LoVo (cell line): ENCODE measurements around the gene SBK3.
"Not testable (repeated sequence)": the region's sequence is repeated elsewhere in the genome, so short reads cannot be mapped to it uniquely, and the experiment has no call there.

Experiments
- DNase-seq: peaks from one replicate; pipeline ENCODE4 v3.0.0-alpha.2; 2016; ENCODE audit warnings: low spot score

Gene SBK3

DNA sequence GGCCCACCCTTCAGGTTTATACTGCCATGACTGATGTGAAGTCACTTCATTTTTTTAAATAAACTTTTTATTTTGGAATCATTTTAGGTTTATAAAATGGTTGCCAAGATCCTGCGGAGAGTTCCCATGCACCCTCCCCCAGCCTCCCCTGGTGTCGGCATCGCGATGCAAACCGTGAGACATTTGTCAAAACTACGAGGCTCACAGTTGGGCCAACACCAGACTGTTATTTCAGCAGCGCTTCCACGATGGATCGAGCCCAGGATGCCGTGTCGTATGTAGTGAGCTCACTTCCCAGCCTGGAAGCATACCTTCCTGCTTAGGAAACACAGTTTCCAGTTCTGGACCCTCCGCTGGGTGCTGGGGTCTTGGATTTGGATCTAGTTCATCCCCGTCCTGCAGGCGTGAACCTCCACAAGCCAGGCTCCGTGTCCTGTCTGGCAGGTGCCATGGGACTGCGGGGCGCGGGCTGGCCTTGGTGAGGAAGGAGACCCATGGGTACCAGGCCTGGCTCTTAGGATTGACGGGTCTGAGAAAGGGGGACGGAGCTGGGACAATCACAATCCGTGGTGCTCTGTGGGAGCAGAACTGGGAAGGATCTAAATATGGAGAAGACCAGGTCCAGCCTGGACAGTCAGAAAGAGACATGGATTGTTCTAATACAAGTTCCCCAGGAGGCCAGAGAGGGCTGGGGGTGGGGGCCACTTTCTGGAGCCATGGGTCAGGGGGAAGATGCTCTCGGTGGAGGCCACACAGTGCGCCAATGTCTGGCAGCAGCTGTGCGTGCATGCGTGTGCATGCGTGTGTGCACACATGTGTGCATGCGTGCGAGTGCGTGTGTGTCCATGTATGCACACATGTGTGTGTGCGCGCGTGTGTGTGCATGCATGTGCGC, 6.0 kb downstream of the SBK3 start:
- no peak for DNase-seq

DNA sequence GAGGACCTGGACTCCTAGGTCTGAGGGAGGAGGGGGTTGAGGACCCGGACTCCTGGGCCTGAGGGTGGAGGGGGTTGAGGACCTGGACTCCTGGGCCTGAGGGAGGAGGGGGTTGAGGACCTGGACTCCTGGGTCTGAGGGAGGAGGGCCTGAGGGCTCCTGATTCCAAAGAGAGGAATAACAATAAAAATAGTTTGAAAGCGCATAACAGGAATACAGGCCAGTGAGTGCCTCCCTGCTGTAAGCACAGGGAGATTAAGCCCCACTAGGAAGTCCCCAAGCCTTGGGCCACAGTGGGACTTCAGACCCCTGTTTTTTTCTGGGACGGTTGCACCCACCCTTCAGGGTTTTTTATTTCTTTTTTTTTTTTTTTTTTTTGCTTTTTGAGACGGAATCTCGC, 7.2 kb downstream of the SBK3 start:
- no peak for DNase-seq

DNA sequence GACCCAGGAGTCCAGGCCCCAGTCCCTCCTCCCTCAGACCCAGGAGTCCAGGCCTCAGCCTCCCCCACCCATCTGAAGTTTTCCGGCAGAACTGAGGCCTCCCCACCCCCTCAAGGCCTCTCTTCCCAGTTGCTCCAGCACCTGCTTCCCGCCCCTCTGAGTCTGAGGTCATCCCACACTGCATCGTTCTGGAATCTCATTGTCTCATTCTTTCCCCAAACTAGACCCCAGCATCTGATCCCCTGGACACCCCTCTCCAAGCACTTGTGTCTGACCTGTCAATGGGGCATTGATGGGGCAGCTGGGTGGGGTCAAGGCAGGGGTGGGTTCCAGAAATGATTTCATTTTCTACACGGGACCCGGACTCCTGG, 7.6 kb downstream of the SBK3 start:
- DNase-seq: no peak

DNA sequence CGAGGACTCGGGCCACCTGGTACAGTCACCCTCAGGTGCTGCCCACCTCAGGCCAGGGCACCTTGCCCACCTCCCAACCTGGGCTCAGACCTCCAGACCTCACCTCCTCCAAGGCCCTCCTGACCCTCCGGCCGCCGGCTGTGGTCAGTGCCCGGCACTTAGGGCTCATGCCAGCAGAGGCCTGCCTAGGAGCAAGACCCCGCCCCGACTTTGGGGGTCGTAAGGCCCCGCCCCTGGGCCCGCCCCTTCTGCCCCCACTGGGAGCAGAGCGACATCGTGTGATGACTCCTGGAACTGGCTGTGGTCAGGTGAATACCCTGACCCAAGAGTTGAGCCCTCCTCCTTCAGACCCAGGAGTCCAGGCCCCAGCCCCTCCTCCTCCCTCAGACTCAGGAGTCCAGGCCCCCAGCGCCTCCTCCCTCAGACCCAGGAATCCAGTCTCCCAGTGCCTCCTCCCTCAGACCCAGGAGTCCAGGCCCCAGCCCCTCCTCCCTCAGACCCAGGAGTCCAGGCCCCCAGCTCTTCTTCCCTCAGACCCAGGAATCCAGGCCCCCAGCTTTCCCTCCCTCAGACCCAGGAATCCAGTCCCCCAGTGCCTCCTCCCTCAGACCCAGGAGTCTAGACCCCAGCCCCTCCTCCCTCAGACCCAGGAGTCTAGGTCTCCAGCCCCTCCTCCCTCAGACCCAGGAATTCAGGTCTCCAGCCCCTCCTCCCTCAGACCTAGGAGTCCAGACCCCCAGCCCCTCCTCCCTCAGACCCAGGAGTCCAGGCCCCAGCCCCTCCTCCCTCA, 8.2 kb downstream of the SBK3 start, which contains the start of gene SBK2:
Gene SBK2 (minus strand): TSS at position 183 of the 790 bp plus-strand sequence. CDS start 839 bp downstream, outside the sequence.
- DNase-seq: no peak

DNA sequence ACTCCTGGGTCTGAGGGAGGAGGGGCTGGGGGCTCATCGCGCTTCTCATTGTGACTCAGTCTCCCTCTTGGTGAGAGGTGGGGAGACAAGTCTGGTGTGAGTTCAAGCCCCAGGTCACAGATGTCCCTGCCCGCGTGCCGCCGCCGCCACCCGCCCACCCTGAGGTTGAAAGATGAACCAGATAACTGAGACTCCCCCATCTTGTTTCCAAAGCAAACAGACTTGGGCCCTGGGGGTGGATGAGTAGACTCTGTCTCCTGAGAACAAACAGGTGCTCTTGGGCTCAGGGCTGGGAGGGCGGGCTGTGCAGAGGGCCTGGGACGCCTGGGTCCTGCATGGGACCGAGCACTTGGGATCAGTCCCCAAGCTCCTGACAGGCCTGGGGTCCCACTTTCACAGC, 9.0 kb downstream of the SBK3 start:
- DNase-seq: no peak

DNA sequence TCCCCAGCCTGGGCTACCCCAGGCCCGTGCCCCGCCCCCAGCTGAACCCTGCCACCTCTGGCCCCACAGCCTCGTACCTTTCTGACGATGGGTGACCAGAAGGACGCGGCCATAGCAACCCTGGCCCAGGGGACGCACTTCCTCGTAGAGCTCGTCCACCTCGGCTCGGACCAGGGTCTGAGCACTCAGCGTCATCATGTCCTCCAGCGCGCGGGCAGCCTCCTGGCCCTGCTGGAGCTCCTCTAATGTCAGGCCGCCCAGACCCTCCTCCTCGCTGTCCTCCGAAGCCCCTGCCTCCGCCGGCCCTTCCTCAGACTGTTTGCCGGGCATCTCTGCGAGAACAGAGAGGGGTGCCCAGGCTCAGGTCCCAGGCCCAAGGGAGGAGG, 9.4 kb downstream of the SBK3 start:
- DNase-seq: no peak

DNA sequence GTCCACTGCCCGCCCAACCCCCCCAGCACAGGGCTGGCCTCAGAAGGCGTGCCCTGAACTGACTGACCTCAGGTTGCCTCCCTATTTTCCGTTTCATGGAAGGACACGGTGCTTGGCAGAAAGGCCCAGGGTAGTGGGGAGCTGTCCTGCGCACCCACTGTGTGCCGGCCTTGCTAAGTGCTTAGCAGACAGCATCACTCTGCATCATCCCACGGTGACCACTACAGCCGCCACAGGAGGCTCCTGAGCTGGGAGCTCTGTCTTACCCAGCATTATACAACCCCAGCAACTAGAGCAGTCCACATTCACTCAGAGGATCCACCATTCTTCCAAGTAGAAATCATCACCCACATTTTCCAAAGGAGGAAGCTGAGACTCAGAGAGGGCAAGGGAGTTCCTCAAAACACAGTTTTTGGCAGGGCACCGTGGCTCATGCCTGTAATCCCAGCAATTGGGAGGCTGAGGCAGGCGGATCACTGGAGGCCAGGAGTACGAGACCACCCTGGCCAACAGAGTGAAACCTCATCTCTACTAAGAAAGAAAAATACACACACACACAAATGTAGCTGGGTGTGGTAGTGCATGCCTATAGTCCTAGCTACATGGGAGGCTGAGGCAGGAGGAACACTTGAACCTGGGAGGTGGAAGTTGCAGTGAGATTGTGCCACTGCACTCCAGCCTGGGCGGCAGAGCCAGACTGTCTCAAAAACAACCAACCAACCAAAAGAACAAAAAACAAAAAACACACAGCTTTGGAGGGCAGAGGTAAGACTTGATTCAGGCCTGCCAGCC, 10.0 kb downstream of the SBK3 start:
- no peak for DNase-seq

DNA sequence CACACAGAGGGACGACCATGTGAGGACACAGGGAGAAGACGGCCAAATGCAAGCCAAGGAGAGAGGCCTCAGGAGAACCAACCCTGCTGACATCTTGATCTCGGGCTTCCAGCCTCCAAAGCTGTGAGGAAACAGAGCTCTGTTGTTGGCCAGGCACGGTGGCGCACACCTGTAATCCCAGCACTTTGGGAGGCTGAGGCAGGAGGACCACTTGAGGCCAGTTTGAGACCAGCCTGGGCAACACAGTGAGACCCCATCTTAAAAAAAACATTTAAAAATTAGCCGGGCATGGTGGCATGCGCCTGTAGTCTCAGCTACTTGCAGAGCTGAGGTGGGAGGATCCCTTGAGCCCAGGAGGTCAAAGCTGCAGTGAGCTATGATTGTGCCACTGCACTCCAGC, 11.1 kb downstream of the SBK3 start:
- DNase-seq: not testable (repeated sequence)

DNA sequence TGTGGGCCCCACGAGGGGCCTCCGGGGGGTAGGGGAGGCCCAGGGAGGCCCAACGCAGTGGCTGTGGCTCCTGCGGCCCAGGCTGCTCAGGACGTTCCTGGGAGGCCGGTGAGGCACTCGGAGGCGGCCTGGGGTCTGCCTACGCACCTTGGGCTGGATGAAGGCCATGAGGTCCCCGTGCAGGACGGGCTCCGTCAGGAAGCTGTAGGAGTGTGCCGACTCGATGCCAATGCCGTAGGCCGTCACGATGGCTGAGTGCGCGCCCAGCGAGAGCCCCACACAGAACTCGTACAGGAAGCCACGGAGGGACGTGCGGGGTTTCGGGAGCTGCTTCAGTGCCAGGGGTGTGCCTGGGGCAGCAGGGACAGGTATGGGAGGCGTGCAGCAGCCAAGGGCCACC, 14.3 kb downstream of the SBK3 start:
- DNase-seq: no peak

DNA sequence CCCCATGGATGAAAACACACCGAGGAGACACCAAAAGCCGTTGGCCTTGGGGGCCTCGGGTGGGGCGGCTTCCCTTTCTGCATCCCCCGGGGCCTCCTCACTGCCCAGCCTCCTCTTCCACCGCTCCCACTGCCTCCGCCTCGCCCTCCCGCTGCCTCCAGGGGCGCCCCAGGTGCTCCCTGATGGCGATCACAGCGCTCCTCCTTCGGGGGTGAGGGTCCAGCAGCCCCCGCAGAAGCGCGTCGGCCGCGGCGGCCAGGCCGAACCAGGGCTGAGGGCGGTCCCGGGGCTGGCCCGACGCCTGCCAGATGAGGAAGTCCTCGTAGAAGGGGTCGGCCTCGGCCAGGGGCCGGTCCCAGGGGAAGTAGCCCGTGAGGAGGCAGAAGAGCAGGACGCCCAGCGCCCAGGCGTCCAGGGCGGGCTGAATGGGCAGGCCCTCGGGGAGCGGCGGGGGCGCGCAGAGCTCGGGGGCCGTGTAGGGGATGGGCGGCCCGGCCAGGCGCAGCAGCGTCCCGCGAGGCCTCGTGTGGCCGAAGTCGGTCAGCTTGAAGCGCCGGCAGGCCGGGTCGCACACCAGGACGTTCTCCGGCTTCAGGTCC, 15.6 kb downstream of the SBK3 start:
- DNase-seq: no peak

DNA sequence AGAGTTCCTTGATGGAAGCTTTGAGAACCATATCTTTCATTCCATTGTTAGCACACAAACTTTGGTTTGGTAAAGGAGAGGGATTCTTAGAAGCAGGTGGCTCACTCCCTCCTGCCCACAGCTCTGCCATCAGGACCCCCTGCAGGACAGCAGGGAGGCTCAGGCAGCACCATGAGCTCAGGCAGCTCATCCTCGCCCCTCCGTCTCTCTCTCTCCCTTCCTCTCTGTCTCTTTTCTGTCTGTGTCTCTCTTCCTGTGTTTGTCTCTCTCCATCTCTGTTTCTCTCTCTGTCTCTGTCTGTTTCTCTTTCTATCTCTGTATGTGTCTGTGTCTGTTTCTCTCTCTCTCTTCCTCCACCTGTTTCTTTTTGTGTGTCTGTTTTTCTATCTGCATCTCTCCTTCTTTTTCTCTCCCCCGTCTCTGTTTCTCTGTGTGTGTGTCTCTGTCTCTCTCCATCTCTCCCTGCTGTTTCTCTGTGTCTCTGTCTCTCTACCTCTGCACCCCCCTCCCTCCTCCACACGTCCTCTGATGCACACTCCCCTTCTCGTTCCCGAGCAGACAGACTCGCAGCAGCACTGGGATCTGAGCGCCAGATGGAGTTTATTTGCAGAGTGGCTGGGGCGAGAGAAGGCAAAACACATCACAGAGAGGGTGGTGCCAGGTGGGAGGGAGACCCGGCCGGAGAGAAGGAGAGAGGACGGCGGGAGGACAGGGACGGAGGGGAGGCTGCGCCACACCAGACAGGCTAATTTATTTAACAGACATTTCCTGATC, 17.1 kb downstream of the SBK3 start:
- DNase-seq: no peak

DNA sequence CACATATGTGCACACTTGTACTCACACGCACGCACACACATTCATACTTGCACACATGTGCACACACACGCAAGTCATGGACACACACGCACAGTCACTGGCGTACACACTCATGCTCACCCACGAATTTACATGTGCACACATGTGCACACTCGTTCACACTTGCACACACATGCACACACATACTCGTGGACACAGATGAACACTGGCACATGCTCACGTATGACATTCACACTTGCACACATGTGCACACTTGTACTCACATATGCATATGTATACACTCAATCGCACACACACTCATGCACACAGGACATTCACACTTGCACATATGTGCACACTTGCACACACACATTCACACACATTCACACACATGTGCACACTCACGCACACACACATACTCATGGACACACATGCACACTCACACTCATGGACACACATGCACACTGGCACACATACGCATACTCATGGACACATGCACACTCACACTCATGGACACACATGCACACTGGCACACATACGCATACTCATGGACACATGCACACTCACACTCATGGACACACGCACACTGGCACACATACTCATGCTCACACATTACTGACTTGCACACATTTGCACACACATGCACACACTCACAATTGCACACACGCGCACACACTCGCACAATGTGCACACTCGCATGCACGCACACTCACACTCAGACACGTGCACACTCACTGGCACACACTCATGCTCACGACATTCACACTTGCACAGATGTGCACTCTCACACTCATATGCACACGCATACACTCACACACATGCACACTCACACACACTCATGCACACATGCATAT, 17.9 kb downstream of the SBK3 start:
- DNase-seq: no peak

DNA sequence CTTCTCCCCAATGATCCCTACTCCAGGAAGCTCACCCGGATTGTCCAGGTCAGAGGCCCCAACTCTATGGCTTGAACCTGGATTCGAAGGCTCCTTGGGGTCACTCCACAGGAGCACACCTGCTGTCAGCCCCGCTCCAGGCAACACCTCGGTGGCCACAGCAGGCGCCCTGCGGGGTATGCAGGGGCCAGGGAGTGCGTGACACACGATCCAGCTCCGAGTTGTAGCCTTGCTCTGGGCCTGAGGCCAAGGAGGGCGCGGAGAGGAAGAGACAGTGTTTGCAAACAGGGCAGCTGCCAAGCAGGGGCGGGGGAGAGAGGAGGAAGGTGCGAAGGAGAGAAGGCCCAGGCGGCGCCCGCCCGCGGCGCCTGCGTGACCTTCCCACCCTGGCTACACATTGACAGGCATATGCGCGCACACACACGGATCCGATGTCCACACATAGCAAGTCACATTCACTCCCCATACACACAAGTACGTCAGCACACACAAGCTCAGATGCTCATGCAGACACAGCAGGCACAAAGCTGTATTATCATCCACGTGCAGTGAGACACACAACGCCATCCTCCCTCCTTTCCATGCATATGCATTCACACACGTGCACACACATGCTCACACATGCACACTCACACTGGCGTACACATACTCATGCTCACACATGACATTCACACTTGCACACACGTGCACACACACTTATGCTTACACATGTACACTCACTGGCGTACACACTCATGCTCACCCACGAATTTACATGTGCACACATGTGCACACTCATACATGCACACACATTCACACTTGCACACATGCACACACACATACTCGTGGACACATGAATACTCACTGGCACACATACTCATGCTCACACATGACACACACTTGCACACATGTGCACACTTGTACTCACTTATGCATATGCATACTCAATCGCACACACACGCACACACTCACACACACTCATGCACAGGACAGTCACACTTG, 18.8 kb downstream of the SBK3 start:
- peak; percentile 51 for DNase-seq

DNA sequence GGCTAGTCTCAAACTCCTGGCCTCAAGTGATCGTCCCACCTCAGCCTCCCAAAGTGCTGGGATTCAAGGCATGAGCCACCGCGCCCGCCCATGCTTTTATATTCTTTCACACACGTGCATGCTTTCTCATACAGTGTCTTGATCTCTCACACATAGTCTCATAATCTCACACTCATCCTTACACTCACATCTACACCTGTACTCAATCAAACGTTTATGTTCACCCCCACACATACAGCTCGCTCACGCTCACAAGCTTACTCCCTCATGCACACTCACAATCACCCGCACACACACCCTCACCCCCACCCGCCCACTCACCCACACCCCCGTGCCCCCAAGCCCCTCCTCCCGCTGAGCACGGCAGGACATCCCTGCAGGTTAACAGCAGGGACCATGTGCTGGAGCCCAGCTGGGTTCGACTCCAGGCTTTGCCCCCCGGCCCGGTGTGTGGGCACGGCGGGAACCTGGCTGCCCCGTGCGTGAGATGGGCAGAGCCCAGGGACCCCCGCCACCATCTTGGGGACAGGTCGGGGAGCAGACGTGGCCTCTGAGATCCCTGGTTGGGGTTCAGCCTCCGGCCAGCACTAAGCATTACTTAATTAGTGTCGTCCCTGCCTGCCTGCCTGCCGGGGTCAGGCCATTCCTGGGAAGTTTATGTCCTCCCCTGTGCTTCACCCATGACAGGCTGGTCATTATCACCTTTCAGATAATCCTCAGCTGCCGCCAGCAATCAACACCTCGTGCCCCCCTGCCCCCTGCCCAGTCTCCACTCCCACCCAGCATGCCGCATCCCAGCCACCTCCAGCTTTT, 19.8 kb downstream of the SBK3 start:
- no peak for DNase-seq

DNA sequence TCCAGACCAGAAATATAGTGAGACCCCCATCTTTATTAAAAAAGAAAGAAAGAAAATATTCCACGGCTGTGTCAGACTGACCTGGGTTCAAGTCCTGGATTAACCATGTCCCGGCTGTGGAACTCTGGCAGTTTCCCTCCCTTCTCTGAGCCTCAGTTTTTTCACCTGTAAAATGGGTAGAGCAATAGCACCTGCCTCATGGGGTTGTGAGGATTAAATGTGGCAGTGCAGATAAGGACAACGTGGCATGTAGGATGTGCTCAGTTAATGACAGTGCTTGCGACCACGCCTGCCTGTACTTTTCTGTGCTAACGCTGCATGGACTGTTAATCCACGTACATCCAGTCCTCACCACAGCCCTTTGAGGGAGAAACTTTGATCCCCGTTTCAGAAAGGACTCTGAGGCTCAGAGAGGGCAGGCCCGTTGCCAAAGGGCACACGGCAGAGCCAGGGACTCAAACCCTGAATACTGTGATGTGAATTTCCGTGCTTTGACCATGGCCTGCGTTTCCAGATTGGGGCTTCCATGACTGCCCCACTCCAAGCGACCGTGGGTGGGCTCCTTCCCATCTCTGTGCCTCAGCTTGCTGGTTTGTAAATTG, 24.6 kb downstream of the SBK3 start:
- no peak for DNase-seq

DNA sequence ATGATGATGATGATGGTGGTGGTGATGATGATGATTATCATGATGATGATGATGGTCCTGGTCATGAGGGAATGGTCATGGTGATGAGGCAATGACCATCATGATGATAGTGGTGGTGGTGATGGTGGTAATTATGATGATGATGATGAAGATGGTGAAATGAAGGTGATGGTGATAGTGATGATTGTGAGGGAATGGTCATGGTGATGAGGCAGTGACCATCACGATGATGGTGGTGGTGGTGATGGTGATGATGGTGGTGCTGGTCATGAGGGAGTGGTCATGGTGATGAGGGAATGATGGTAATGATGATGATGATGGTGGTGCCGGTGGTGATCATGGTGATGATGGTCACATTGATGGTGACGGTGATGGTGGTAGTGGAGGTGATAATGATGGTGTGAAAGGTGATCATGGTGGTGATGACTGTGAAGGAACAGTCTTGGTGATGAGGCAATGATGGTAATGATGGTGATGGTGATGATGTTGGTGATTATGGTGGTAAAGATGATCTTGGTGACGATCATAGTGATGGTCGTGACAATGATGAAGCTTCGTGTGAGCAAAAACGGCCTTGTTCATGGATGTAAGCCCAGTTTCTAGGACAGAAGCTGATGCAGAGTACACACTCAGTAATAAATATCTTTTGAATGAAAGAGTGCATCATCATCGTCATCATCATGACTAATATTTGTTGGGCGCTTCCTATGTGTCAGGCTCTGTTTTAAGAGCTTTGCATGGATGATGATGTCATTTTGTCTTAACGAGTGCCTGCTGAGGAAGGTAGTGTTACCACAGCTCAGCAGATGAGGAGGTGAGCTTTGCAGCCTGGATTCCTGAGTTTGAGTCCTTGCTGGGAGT, 25.7 kb downstream of the SBK3 start:
- DNase-seq: peak; percentile 11
